GM12801 (cell line): ENCODE data around the gene ZNF491.

Experiments
- CTCF ChIP-seq: IDR thresholded peaks from one replicate; pipeline ENCODE4 v1.5.1; 2011; ENCODE audit warnings: control low read depth; ENCODE audit not compliant: insufficient read length; ENCODE audit errors: extremely low read depth

Gene ZNF491

DNA sequence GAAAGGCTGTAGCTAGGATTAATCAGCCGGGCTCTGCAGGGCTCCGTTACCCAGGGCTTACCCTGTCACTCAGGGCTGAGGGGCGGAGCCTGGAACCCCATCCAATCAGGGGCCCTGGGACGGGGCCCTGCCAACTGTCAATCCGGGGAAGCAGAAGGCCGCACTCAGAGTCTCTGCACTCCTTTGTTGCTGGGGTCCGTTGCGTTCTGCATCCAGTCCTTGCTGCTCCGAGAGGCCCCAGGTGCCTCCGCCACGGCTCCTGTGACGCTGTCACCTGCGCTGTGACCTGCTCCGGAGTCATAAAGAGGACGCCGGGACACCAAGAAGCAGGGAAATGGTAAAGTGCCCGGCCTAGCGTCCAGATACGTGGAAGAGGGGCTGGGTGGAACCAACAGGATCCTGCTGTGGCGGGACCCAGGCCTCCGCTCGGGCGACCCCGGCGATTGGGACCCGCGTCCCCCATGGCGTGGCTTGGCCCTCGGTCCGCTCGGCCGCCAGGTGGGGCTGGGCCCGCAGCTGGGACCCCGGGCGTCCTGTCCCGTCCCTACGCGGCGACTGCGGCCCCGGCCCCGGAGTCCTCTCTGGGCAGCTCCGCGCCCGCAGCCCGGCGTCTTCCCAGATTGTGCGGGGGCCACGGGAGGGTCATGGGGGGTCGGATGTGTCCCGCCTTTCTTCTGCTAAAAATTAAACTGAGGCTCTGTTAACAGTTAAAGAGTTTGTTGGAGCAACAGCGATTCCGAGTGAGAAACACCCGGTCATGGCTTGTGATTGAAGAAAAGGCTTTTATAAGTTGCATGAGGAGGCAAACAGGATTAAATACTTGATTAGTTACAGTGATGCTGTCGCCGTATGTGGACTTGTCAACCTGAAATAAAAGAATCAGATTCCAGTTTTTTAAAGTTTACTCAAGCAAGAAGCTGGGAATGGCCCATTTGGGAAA, at the start of gene ZNF491:
Gene ZNF491, plus strand, starts transcription at position 133 of the 940 bp plus-strand sequence. CDS start 7,431 bp downstream, outside the sequence.
- no peak for TF ChIP-seq CTCF

GRCh38 chr19:11749751-11750150, 48.6 kb upstream of the ZNF491 start:
- TF ChIP-seq CTCF: no peak

GRCh38 chr19:11752244-11752736, 46.0 kb upstream of the ZNF491 start:
- TF ChIP-seq CTCF: no peak

GRCh38 chr19:11754663-11755062, 43.7 kb upstream of the ZNF491 start:
- TF ChIP-seq CTCF: no peak

- TF ChIP-seq CTCF: no peak
Observed at GRCh38 chr19:11756965-11757364, 41.4 kb upstream of the ZNF491 start.

- TF ChIP-seq CTCF: no peak
Observed at GRCh38 chr19:11759805-11760204, 38.5 kb upstream of the ZNF491 start.

- TF ChIP-seq CTCF: no peak
Observed at GRCh38 chr19:11763117-11763516, 35.2 kb upstream of the ZNF491 start.
